OCI-LY3 (cell line): Measurements from ENCODE around the gene DNAJC24.

ENCODE experiments used
- H2AFZ ChIP-seq: fragments of 200-600, 300-600 bp; shearing (Covaris generic); 2 replicates; pipeline ENCODE4 v1.6.0; 2014; ENCODE audit warnings: antibody characterized with exemption, low read depth, low read length
- H3K27ac ChIP-seq: fragments of 200-600, 300-600 bp; sonication (generic); 2 replicates; pipeline ENCODE4 v1.5.1; 2014; ENCODE audit warnings: mild to moderate bottlenecking, low read length, moderate library complexity, mixed read lengths
- H3K27me3 ChIP-seq: fragments of 200-600, 300-600 bp; sonication (generic); 2 replicates; pipeline ENCODE4 v1.6.1; 2014; ENCODE audit warnings: low read depth, low read length, mixed read lengths
- H3K36me3 ChIP-seq: fragments of 200-600, 300-600 bp; sonication (generic); replicated peaks from 2 replicates; pipeline ENCODE3; 2014; ENCODE audit warnings: low read depth, low read length, mixed read lengths
- H3K4me1 ChIP-seq: fragments of 300-600, 200-600 bp; sonication (generic); 2 replicates; pipeline ENCODE4 v1.6.1; 2014; ENCODE audit warnings: low read length, mixed read lengths
- H3K4me2 ChIP-seq: fragments of 200-600, 300-600 bp; sonication (generic); 2 replicates; pipeline ENCODE4 v1.6.1; 2014; ENCODE audit warnings: low read length, mixed read lengths
- H3K4me3 ChIP-seq: fragments of 300-600, 200-600 bp; sonication (generic); 2 replicates; pipeline ENCODE4 v1.5.1; 2014; ENCODE audit warnings: antibody characterized with exemption, mild to moderate bottlenecking, low read length, moderate library complexity
- H3K79me2 ChIP-seq: fragments of 300-600, 200-600 bp; shearing (Covaris generic); 2 replicates; pipeline ENCODE4 v1.6.1; 2014; ENCODE audit warnings: mild to moderate bottlenecking, low read length, mixed read lengths
- H3K9ac ChIP-seq: fragments of 300-600, 200-600 bp; shearing (Covaris generic); 2 replicates; pipeline ENCODE4 v1.6.0; 2014; ENCODE audit warnings: mild to moderate bottlenecking, low read length, moderate library complexity
- H3K9me3 ChIP-seq: fragments of 200-600, 300-600 bp; shearing (Covaris generic); 2 replicates; pipeline ENCODE4 v1.6.1; 2014; ENCODE audit warnings: low read length, mixed read lengths; ENCODE audit not compliant: insufficient read depth
- H4K20me1 ChIP-seq: fragments of 200-600, 300-600 bp; sonication (generic); 2 replicates; pipeline ENCODE4 v1.6.1; 2016; ENCODE audit warnings: low read length, mixed read lengths; ENCODE audit not compliant: insufficient read depth
- EZH2phosphoT487 ChIP-seq: fragments of 200-600 bp; shearing (Covaris generic); IDR thresholded peaks from 2 replicates; pipeline ENCODE4 v1.6.1; 2018; ENCODE audit warnings: antibody characterized with exemption, mixed run types, low read depth
- TF ChIP-seq, protein P1 (sequence below): fragments of 200-600, 300-600 bp; sonication (generic); IDR thresholded peaks from 2 replicates; pipeline ENCODE4 v1.5.1; 2014; ENCODE audit warnings: antibody characterized with exemption, low read length, low read depth

Gene DNAJC24

DNA sequence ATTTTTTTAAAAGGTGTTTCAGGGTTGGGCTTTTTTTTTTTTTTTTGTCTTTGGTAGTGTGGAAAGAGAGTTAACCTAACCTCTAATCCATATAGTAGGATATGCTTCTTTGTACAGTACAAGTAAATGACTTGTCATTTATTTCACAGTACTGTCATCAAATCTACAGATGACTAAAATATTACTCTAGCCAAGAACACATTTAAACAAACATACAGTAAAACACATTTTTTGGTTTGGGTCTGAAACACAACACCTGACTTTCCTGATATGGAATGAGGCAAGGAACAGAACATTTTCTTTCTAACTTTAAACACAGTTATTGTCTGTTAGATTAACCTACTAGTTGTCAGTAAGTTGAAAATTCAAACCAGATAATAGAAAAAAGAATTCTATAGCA, 71.6 kb downstream of the DNAJC24 start:
- Histone ChIP-seq H3K4me2 (no peak overlapping the region), H3K4me3 (no peak overlapping the region), H3K9me3 (no peaks in the 10 kb centered on the region), H3K9ac (no peak overlapping the region), H3K36me3 (no peaks in the 10 kb centered on the region), H2AFZ (no peak overlapping the region), H3K27me3 (no peaks in the 10 kb centered on the region), H4K20me1 (no peaks in the 10 kb centered on the region), H3K79me2 (no peaks in the 10 kb centered on the region), H3K4me1 (no peaks in the 10 kb centered on the region), H3K27ac (no peak overlapping the region)
- TF ChIP-seq, protein P1, sequence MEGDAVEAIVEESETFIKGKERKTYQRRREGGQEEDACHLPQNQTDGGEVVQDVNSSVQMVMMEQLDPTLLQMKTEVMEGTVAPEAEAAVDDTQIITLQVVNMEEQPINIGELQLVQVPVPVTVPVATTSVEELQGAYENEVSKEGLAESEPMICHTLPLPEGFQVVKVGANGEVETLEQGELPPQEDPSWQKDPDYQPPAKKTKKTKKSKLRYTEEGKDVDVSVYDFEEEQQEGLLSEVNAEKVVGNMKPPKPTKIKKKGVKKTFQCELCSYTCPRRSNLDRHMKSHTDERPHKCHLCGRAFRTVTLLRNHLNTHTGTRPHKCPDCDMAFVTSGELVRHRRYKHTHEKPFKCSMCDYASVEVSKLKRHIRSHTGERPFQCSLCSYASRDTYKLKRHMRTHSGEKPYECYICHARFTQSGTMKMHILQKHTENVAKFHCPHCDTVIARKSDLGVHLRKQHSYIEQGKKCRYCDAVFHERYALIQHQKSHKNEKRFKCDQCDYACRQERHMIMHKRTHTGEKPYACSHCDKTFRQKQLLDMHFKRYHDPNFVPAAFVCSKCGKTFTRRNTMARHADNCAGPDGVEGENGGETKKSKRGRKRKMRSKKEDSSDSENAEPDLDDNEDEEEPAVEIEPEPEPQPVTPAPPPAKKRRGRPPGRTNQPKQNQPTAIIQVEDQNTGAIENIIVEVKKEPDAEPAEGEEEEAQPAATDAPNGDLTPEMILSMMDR: no peak
- no peak for TF ChIP-seq EZH2phosphoT487

DNA sequence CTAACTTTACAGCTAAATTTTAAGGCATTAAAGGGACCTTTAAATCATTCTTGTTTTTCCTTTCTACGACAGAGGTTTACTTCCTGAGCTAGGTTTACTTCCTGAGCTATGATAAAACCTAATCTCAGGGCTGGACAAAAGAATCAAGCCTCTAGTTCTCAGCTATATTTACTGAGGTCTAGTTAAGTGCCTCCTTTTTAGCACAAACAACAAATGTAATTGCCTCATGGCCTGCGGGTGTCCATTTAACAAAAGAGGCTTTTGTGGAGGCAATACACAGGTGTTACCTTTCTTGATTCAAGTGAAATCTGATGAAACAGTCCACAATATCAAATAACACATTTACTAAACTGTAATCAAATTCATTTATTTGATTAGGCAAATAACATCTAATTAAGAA, 72.4 kb downstream of the DNAJC24 start:
- no peak overlapping the region for H3K4me3 ChIP-seq
- TF ChIP-seq, protein P1: no peak
- TF ChIP-seq EZH2phosphoT487: no peak

DNA sequence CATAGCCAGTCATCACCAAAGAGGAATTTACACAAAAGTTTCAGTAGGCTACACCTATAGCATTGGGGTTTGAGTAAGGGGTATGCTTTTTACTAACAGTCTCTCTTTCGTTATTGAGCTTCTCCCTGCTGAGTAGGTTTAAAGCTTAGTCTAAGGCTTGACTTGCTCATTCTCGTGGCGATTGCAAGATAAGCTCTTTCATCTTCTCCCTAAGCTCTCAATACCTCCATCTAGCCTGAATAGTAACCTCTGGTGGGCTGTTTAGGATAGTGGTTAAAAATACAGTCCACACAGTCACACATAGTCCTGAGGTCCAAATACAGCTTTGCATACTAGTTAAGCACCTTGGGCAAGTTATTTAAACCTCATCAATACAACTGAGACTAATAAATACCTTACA, 74.1 kb downstream of the DNAJC24 start:
- Histone ChIP-seq H3K9me3 (no peaks in the 10 kb centered on the region), H3K4me2 (no peak overlapping the region), H3K9ac (no peak overlapping the region), H3K27me3 (no peaks in the 10 kb centered on the region), H3K79me2 (no peaks in the 10 kb centered on the region), H3K4me1 (no peaks in the 10 kb centered on the region), H3K27ac (no peak overlapping the region), H3K36me3 (peaks cover 5% of the 10 kb centered on the region), H3K4me3 (no peak overlapping the region), H4K20me1 (no peaks in the 10 kb centered on the region), H2AFZ (no peak overlapping the region)
- TF ChIP-seq EZH2phosphoT487: no peak
- TF ChIP-seq, protein P1: no peak

More for the DNA sequence above, 72.4 kb downstream of the DNAJC24 start:
- Histone ChIP-seq H2AFZ (no peak overlapping the region), H4K20me1 (no peaks in the 10 kb centered on the region), H3K79me2 (no peaks in the 10 kb centered on the region), H3K9ac (no peak overlapping the region), H3K36me3 (peaks cover 4% of the 10 kb centered on the region), H3K9me3 (no peaks in the 10 kb centered on the region), H3K4me2 (no peak overlapping the region), H3K27ac (no peak overlapping the region), H3K4me1 (no peaks in the 10 kb centered on the region), H3K27me3 (no peaks in the 10 kb centered on the region)

DNA sequence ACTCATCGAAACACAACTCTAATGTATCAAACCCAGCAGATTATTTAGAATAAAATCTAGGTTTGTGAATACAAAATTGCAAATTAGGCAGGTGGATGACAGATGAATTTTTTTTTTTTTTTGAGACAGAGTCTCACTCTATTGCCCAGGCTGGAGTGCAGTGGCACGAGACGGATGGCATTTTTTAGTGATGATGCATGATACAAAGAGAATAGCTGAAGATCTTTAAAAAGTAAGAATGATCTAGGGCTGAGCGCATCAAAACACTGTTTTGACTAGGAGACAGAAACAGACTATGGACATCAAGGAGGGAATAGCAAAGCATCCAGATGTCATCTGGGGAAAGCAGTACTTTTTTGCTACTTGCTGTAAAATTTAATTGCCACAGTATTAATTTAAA, 76.0 kb downstream of the DNAJC24 start:
- H3K4me2 ChIP-seq: no peak overlapping the region
- no peaks in the 10 kb centered on the region for H3K9me3 ChIP-seq
- peaks cover 5% of the 10 kb centered on the region for H3K36me3 ChIP-seq
- H3K79me2 ChIP-seq: no peaks in the 10 kb centered on the region
- H3K4me3 ChIP-seq: no peak overlapping the region
- no peak overlapping the region for H3K9ac ChIP-seq
- H3K27me3 ChIP-seq: no peaks in the 10 kb centered on the region
- no peaks in the 10 kb centered on the region for H4K20me1 ChIP-seq
- H2AFZ ChIP-seq: no peak overlapping the region
- no peaks in the 10 kb centered on the region for H3K4me1 ChIP-seq
- H3K27ac ChIP-seq: no peak overlapping the region
- no peak for TF ChIP-seq EZH2phosphoT487
- TF ChIP-seq, protein P1: no peak
